ENCODE results near the gene MATCAP1.

DNA sequence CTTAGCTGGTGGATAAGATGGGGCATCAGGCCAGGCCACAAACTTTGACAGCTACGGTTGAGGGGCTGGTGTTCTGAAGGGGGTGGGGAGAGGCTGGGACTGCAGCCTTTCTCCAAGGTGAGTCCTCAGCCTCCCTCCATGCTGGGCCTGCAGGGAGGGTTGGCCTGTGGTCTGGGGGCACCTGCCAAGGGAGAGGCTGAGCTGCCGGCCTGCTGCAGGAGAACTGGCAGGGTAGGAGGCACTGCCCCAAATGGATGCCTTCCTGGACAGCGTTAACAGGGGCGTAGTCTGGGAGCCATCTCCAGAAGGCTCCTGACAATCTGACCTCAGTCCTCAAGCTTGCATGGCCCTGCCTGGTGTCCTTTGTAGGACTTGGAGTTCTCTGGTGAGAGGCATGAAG, 20.3 kb upstream of the MATCAP1 start:
- TF ChIP-seq FOXM1 (IDR thresholded peaks at IDR 0.05; ENCODE audit: borderline replicate concordance, low read depth) = no peak
- TF ChIP-seq, protein P1, sequence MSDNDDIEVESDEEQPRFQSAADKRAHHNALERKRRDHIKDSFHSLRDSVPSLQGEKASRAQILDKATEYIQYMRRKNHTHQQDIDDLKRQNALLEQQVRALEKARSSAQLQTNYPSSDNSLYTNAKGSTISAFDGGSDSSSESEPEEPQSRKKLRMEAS (IDR thresholded peaks at IDR 0.05) = no peak
- no peak for TF ChIP-seq RAD21 (IDR thresholded peaks at IDR 0.05; ENCODE audit: low read depth)
- no peak for TF ChIP-seq EP300 (IDR thresholded peaks at IDR 0.05; ENCODE audit: borderline replicate concordance)
- TF ChIP-seq CEBPB (IDR thresholded peaks at IDR 0.05) = no peak
- TF ChIP-seq YY1 (IDR thresholded peaks at IDR 0.05; ENCODE audit: low read depth) = no peak
- TF ChIP-seq ZBTB7A (IDR thresholded peaks at IDR 0.05; ENCODE audit: low read depth) = no peak

Measured in Ishikawa (cell line).